HG03575 (cell line): ENCODE results near the gene EIF3B.
"Not testable (repeated sequence)": the region's sequence is repeated elsewhere in the genome, so short reads cannot be mapped to it uniquely, and the experiment has no call there.

Experiments used
- ATAC-seq: cut with Tn5 transposase; IDR thresholded peaks from one replicate; pipeline ENCODE4 v1.9.1; 2021; ENCODE audit not compliant: unreplicated experiment, insufficient number of reproducible peaks, low FRiP score; ENCODE audit errors: extremely low read depth

Gene EIF3B

GRCh38 chr7:2336626-2337299, 17.9 kb upstream of the EIF3B start:
- ATAC-seq: no peak

DNA sequence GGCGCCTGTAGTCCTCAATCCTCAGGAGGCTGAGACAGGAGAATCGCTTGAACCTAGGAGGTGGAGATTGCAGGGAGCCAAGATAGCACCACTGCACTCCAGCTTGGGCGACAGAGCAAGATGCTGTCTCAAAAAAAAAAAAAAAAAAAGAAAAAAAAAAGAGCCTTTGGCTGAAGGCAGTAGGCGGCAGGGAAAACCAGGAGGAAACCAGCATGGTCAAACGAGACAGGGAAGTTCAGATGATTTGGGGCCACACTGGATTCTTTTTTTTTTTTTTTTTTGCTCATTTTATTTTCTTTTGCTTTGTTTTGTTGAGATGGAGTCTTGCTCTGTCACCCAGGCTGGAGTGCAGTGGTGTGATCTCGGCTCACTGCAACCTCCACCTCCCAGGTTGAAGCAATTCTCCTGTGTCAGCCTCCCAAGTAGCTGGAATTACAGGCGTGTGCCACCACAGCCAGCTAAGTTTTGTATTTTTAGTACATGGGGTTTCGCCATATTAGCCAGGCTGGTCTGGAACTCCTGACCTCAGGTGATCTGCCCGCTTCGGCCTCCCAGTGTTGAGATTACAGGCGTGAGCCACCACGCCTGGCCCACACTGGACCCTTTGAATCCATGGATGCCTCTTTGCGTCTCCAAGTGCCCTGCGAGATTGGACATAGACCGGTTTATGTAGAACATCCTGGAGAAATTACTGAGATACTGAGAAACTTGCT, 7.1 kb upstream of the EIF3B start:
- ATAC-seq: not testable (repeated sequence)

DNA sequence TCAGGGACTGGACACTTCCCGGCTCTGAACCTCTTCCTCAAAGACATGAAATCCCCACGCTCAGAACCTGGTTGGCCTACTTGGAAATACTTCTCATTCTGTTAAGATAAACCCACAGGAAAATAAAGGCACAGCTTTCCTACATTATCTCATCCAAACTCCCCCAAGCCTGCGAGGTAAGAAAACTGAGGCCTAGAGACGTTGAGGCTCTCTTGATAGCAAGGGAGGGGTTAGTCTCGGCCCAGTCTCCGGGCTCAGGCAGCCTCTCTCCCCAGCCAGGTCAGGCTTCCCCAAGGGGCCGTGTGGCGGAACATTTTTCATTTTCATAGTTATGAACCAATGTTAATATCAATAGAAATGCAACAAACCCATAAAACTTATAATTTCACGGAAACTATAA, 4.6 kb upstream of the EIF3B start:
- ATAC-seq: no peak

DNA sequence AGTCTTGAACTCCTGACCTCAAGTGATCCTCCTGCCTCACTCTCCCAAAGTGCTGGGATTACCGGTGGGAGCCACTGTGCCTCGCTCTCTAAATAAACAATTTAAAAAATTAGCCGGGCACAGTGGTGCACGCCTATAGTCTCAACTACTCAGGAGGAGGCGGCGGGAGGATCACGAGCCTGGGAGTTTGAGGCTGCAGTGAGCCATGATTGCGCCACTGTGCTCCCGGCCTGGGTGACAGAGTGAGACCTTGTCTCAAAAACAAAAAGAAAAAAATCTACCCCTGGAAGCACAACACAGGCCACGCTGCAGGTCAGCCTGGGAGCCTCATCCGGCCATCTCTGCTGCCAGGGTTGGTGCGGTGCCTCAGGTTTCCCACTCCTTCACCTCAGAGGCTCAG, 3.8 kb upstream of the EIF3B start:
- no peak for ATAC-seq

- ATAC-seq: no peak
Observed at GRCh38 chr7:2353113-2353935, 1.3 kb upstream of the EIF3B start.

DNA sequence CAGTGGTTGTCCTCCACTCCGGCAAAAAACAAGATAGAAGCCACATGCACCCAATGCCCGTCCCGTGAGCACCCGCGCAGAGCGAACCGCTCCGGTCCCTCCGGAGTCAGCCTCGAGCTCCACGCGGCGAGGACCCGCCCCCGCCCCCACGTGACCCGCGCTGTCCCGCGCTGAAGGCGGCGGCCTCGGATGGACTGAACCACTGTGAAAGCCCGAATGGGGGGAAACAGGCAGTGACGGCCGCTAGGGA, 766 bp upstream of the EIF3B start:
- ATAC-seq: peak; percentile 24

GRCh38 chr7:2354939-2355704, 495 bp downstream of the EIF3B start:
- no peak for ATAC-seq

- ATAC-seq: no peak
Observed at GRCh38 chr7:2355705-2356008, 1.0 kb downstream of the EIF3B start.

DNA sequence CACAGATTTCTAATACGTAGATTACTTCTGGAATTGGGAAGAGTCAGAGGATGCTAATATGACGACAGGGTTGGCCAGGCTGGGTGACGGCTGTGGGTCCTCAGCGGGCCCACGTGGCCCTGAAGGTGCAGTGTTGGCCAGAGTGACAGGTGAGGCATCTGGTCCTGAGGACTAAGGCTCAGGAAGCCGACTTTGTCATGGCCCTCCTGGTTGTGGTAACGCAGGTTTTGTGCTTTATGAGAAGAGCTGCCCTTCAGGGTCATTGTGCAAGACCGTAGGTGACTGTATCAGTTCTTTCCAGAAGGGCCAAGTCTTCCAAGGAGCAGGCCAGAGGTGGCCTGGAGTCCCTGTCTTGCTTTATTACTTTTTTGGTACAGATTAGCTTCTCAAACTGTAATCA, 2.5 kb downstream of the EIF3B start:
- ATAC-seq: no peak

DNA sequence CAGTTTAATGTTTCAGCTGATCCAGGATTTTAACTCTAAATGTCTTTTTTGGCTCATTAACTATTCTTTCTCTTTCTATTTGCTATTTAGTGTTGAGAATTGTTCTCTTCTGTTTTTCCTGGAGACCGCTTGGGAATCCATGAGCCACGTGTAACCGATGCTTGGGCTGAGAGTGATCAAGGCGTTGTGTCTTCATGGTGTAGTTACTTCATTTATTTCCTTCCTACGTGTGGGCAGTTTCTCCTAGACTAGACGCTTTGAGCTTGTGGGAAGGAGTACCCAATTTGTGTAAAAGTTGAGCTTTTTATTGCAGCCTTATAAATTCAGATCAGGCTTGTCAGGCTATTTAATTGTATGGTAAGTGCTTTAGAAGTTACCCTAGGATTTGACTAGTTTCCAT, 2.9 kb downstream of the EIF3B start:
- no peak for ATAC-seq

- no peak for ATAC-seq
Observed at GRCh38 chr7:2358968-2359527, 4.4 kb downstream of the EIF3B start.

- no peak for ATAC-seq
Observed at GRCh38 chr7:2359610-2360009, 5.0 kb downstream of the EIF3B start.

DNA sequence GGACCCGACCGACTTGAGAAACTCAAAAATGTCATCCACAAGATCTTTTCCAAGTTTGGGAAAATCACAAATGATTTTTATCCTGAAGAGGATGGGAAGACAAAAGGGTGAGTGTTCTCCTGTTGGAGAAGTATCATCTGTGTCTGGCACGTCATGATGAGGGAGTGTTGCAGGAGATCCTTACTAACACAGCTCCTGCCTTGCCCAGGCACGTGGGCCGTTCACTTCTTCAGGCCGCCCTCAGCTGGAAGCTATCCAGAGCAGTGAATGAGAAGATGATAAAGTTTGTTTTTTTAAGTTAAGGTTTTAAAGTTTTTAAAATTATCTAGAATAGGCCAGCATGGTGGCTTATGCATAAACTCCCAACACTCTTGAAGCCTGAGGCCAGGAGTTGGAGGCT, 6.2 kb downstream of the EIF3B start:
- ATAC-seq: no peak

DNA sequence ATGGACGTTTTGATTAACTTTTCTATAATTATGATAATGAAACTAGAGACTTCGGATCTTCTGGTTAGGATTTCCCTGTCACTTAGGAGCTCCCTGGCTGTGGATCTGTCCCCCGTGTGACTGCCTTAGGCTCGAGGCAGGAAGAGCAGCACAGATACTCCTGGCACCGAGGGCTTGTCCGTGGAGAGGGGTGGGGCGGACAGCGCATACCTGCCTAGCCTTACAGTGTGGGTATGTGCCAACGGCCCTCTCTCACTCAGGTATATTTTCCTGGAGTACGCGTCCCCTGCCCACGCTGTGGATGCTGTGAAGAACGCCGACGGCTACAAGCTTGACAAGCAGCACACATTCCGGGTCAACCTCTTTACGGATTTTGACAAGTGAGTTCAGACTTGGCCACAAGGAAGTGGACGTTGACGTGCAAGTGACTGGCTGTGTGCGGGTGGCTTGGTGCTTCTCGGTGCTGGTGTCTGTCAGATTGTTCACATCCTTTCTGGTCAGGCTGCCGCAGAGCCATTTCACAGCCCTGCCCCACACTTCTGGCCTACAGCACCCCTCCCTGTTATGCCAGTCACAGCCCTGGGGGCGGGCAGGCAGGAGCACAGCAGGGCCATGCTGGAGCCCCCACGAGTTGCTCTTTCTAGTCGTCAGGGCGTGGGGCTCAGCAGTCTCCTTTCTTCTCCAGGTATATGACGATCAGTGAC, 7.9 kb downstream of the EIF3B start:
- no peak for ATAC-seq

DNA sequence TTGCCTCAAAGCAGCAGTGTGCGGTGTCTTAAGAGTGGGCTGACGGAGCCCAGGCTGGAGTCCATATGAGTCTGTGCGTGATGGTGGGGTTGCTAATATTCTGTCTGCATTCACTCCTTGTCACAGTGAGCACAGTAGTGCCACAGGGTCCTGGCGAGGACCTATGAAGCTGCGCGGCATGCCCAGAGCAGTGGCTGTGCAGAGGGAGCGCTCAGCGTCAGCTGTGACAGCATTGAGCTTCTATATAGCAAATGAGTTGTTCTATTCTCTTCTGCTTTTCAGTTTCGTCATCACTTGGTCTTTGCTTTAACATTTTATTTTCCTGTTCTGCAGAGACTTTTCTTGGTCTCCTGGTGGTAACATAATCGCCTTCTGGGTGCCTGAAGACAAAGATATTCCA, 14.5 kb downstream of the EIF3B start:
- no peak for ATAC-seq

- no peak for ATAC-seq
Observed at GRCh38 chr7:2371329-2371728, 16.7 kb downstream of the EIF3B start.

DNA sequence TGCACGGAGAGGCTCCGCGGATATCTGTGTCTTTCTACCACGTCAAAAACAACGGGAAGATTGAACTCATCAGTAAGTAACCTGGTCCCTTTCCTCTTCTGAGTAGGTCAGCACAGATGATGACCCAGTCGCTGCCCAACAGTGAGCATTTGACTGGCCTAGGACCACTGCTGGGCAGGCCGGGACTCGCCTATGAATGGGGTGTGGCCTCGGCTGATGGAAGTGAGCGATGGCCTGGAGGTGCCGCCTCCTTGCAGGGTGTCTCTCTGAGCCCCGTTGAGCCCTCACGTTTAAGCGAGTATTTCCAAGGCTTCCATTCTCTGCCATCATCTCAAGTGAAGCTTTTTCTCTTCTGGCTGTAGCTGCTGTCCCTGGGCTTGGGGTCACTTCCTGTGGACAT, 18.1 kb downstream of the EIF3B start:
- ATAC-seq: no peak

GRCh38 chr7:2373124-2373556, 18.5 kb downstream of the EIF3B start:
- ATAC-seq: no peak

- no peak for ATAC-seq
Observed at GRCh38 chr7:2373646-2374045, 19.0 kb downstream of the EIF3B start.
